ENCODE measurements around the gene RGL1. TPM values are rescaled to one million over a fixed set of nuclear protein-coding genes. Genes with fewer than 3 reads are reported as not detected.
A peak's percentile ranks its signal among the peaks of the same experiment; 100 is the strongest.

RGL1 gene
- total RNA-seq, 1 experiment from 2014 or later = 1.5 TPM

GRCh38 chr1:183941001-183941400, 136.1 kb downstream of the RGL1 start:
- TF ChIP-seq EZH2phosphoT487 (IDR thresholded peaks at IDR 0.05; ENCODE audit: borderline replicate concordance, low read length) (no peak), EZH2 (IDR thresholded peaks at IDR 0.05; ENCODE audit: low read length, unreplicated experiment) (no peak)
- TF ChIP-seq, protein P1, sequence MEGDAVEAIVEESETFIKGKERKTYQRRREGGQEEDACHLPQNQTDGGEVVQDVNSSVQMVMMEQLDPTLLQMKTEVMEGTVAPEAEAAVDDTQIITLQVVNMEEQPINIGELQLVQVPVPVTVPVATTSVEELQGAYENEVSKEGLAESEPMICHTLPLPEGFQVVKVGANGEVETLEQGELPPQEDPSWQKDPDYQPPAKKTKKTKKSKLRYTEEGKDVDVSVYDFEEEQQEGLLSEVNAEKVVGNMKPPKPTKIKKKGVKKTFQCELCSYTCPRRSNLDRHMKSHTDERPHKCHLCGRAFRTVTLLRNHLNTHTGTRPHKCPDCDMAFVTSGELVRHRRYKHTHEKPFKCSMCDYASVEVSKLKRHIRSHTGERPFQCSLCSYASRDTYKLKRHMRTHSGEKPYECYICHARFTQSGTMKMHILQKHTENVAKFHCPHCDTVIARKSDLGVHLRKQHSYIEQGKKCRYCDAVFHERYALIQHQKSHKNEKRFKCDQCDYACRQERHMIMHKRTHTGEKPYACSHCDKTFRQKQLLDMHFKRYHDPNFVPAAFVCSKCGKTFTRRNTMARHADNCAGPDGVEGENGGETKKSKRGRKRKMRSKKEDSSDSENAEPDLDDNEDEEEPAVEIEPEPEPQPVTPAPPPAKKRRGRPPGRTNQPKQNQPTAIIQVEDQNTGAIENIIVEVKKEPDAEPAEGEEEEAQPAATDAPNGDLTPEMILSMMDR (conservative IDR thresholded peaks at IDR 0.05; ENCODE audit: low read depth, low read length) = no peak
- ChIA-PET POLR2A (ENCODE audit: unreplicated experiment) (no interaction called here), CTCF (no interaction called here)
- ATAC-seq (no peak), DNase-seq (no peak)
- no peak overlapping the region for H2AFZ ChIP-seq (ENCODE audit: low read length)
- BruUV-seq (replicated peaks) = no TSS peak
- intact Hi-C loops (cut with micrococcal nuclease) = no loop called here
- H3K9ac ChIP-seq (ENCODE audit: low read length) = no peak overlapping the region
- H3K36me3 ChIP-seq (ENCODE audit: low read depth, low read length) = no peaks in the 10 kb centered on the region
- H4K20me1 ChIP-seq (ENCODE audit: low read length) = no peaks in the 10 kb centered on the region
- no peaks in the 10 kb centered on the region for H3K9me3 ChIP-seq (ENCODE audit: low read length)
- peaks cover 14% of the 10 kb centered on the region for H3K4me1 ChIP-seq (ENCODE audit: insufficient read depth, low read length)
- no peak overlapping the region for H3K4me2 ChIP-seq (ENCODE audit: low read length)
- H3F3A ChIP-seq (ENCODE audit: low read length, unreplicated experiment) = no peaks in the 10 kb centered on the region
- H3K9me2 ChIP-seq (replicated peaks; ENCODE audit: low read length) = no peaks in the 10 kb centered on the region
- no peaks in the 10 kb centered on the region for H3K27me3 ChIP-seq (ENCODE audit: low read length)
- no peak overlapping the region for H3K27ac ChIP-seq (ENCODE audit: low read length)
- no peak overlapping the region for H3K4me3 ChIP-seq (ENCODE audit: low read length)
- no peaks in the 10 kb centered on the region for H3K79me2 ChIP-seq (ENCODE audit: low read length)

DNA sequence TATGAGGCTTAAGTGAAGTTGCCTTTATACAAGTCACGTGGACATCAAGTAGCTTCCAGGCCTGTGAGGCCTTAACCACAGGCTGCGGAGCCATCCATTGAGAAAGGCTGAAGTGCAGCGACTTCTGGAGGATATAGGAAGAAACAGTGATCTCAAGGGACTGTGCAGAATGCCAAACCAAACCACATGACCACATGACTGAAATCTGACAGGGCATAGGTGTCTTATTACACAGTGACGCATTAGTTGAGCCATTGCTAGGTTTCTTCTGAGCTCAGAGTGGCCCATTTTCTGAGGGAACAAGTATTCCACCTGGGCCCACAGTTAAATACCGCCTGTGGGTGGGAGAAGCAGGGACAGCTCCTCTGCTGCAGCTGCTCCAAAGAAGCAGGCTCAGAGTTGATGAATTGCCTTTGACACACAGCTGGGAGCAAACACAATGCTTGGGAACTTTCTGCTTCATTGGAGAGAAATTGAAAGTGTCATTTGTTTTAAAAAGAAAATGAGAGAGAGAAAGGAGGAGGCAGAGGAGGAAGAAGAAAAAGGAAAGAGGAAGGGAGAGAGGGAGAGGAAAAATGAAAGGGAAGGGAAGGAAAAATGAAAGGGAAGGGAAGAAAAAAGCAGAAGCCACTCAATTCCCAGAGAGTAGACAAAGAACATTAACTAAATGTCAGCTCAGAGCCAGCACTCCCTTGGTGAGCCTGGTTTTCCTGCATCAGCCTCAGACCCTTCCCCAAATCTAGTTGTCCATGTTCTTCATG, 138.2 kb downstream of the RGL1 start:
- CTCF ChIA-PET = interaction anchor here (0.7 kb wide), 1 partner anchor 317 kb away, joined by 3 read pairs; no protein-coding TSS in a partner anchor
- Histone ChIP-seq H3K4me3 (ENCODE audit: low read length) (no peak overlapping the region), H3K9me2 (replicated peaks; ENCODE audit: low read length) (no peaks in the 10 kb centered on the region), H3K9me3 (ENCODE audit: low read length) (no peaks in the 10 kb centered on the region), H3K4me2 (ENCODE audit: low read length) (peak overlapping the region; percentile 45; the same call in 1 of the 2 replicates), H2AFZ (ENCODE audit: low read length) (peak overlapping the region; percentile 56; the same call in 1 of the 2 replicates), H3K9ac (ENCODE audit: low read length) (no peak overlapping the region), H3K79me2 (ENCODE audit: low read length) (no peaks in the 10 kb centered on the region), H3K4me1 (ENCODE audit: insufficient read depth, low read length) (peaks cover 14% of the 10 kb centered on the region), H3K36me3 (ENCODE audit: low read depth, low read length) (no peaks in the 10 kb centered on the region), H3K27me3 (ENCODE audit: low read length) (no peaks in the 10 kb centered on the region), H3K27ac (ENCODE audit: low read length) (peak overlapping the region; percentile 51), H3F3A (ENCODE audit: low read length, unreplicated experiment) (no peaks in the 10 kb centered on the region), H4K20me1 (ENCODE audit: low read length) (no peaks in the 10 kb centered on the region)
- ATAC-seq = peak; percentile 89
- peak; percentile 79 for DNase-seq
- POLR2A ChIA-PET (ENCODE audit: unreplicated experiment) = no interaction called here
- BruUV-seq (replicated peaks) = no TSS peak
- intact Hi-C loops (cut with micrococcal nuclease) = no loop called here
- no peak for TF ChIP-seq EZH2 (IDR thresholded peaks at IDR 0.05; ENCODE audit: low read length, unreplicated experiment)
- TF ChIP-seq, protein P1 (conservative IDR thresholded peaks at IDR 0.05; ENCODE audit: low read depth, low read length) = peak; percentile 42; the same call in 1 of the 2 replicates

All from PC-3 (cell line).